Ectodermal cell (in vitro differentiated cells): ENCODE data around the gene KRT72.

Experiments used
- H3K27ac ChIP-seq: 2 replicates; pipeline ENCODE4 v1.7.0; 2013; ENCODE audit warnings: mild to moderate bottlenecking, low read depth, low read length; ENCODE audit not compliant: insufficient read depth, poor library complexity, severe bottlenecking
- H3K27me3 ChIP-seq: 2 replicates; pipeline ENCODE4 v1.7.0; 2013; ENCODE audit warnings: mild to moderate bottlenecking, low read length; ENCODE audit not compliant: insufficient read depth, control insufficient read depth, poor library complexity, severe bottlenecking
- H3K36me3 ChIP-seq: one replicate; pipeline ENCODE4 v1.7.0; 2013; ENCODE audit warnings: low read length; ENCODE audit not compliant: control insufficient read depth, insufficient read depth
- H3K4me1 ChIP-seq: one replicate; pipeline ENCODE4 v1.7.0; 2013; ENCODE audit warnings: low read length; ENCODE audit not compliant: control insufficient read depth, insufficient read depth
- H3K4me3 ChIP-seq: 2 replicates; pipeline ENCODE4 v1.7.0; 2013; ENCODE audit warnings: low read depth, low read length, control low read depth; ENCODE audit not compliant: insufficient read depth
- H3K9me3 ChIP-seq: 2 replicates; pipeline ENCODE4 v1.7.0; 2013; ENCODE audit warnings: mild to moderate bottlenecking, low read length, moderate library complexity; ENCODE audit not compliant: control insufficient read depth
- WGBS, 2 experiments: methylation state at CpG; one replicate each; pipeline ENCODE4 v1.1.7; 2013; ENCODE audit warnings: missing lambda C conversion rate in 2 of 2; 5-methylcytosine and 5-hydroxymethylcytosine counted together

The KRT72 gene

DNA sequence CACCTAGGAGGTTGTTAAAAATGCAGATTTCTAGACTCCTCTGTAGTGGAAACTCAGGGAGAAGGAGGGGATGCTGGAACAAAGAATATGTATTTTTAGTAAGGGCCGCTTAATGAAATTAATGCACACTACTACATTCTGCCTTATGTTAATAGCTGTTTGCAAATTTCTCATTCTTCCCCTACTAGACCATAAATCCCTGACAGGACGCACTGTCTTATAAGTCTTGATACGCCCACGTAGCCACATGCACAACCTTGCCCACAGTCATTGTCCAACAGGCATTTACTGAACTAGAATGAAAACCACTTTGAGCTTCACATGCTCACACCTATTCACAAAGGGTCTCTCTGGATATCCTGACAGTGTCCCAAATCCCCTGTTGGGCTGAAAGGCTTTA lies 40.2 kb upstream of the KRT72 start:
- no peaks in the 10 kb centered on the region for H3K36me3 ChIP-seq
- WGBS, 2 experiments, result 81 to 86% methylated on average over 4 of the region's 4 CpGs
- H3K27me3 ChIP-seq, result no peaks in the 10 kb centered on the region
- H3K9me3 ChIP-seq, result no peaks in the 10 kb centered on the region
- H3K27ac ChIP-seq, result no peak overlapping the region
- H3K4me1 ChIP-seq, result no peaks in the 10 kb centered on the region
- H3K4me3 ChIP-seq, result no peak overlapping the region

DNA sequence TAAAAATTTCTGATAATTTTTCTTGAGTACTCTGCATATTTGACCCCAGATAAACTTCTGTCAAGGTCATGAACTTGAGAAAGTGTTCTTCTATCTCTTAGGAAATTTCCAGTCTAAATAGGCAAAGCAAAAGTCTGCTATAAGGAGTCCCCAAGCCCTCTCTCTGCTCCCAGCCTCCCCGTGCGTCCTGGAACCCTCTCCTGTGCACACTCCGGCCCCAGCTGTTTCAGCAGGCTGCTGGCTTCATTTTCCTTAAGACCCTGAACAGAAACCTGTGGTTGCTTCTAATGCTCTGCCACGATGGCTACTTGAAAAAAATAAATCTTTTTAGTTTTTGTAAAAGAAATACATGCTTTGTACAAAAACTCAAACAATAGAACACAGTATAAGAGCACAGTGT lies 36.0 kb upstream of the KRT72 start:
- Histone ChIP-seq H3K9me3 (no peaks in the 10 kb centered on the region), H3K27me3 (no peaks in the 10 kb centered on the region), H3K4me1 (no peaks in the 10 kb centered on the region), H3K4me3 (no peak overlapping the region), H3K27ac (no peak overlapping the region), H3K36me3 (no peaks in the 10 kb centered on the region)
- 88 to 89% methylated on average over 4 of the region's 4 CpGs for WGBS, 2 experiments

DNA sequence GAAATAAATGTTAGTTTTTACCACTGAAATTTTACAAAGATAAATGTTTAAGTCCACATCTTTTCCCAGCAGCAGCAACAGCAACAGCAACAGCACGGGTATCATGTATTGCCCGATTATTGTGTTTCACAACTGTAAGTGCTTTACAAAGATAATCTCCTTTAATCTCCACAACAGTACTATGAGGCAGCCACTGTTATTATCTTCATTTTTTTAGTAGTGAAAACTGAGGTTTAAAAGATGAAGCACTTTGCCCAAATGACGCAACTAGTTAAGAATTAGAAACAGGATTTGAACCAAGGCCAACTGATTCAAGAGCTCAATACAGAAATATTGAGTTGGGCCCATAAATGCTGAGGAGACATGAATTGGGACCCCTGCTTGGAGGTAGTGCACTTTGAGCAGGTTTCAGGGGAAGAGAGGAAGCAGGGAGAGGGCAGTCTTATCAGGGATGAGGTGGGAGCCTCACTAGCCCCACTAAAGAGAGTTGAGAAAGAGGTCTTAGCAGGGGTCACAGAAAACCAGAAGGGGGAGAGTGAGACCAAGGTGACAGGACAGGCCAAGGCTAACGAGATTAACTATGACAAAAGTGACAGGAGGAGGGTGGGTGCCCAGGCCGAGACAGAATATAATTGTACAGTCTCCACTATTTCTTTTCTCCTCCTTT lies 35.5 kb upstream of the KRT72 start:
- 91 to 96% methylated on average over 5 of the region's 5 CpGs for WGBS, 2 experiments
- no peaks in the 10 kb centered on the region for H3K9me3 ChIP-seq
- no peak overlapping the region for H3K4me3 ChIP-seq
- no peak overlapping the region for H3K27ac ChIP-seq
- H3K27me3 ChIP-seq, result no peaks in the 10 kb centered on the region
- H3K36me3 ChIP-seq, result no peaks in the 10 kb centered on the region
- no peaks in the 10 kb centered on the region for H3K4me1 ChIP-seq

DNA sequence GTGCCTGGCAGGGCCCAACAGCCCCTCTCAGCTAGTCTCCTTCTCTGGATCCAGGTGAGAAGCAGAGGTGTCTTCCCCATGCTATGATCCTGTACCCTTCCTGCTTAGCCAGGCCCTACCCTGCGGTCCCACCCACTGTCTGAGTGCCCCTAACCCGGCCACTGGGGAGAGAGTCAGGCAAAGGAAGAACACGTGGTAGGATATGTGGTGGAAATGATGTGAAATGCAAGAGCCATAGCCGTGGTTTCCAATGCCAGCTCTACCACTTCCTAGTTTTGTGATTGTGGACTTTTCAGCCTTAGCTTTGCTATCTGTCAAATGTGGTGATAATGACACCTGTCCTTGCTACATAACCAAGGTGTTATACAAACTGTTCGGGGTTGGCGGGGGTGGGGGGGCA lies 34.9 kb upstream of the KRT72 start:
- Histone ChIP-seq H3K9me3 (no peaks in the 10 kb centered on the region), H3K4me3 (no peak overlapping the region), H3K4me1 (no peaks in the 10 kb centered on the region), H3K27ac (no peak overlapping the region), H3K27me3 (no peaks in the 10 kb centered on the region), H3K36me3 (no peaks in the 10 kb centered on the region)
- 90 to 97% methylated on average over 4 of the region's 6 CpGs for WGBS, 2 experiments

DNA sequence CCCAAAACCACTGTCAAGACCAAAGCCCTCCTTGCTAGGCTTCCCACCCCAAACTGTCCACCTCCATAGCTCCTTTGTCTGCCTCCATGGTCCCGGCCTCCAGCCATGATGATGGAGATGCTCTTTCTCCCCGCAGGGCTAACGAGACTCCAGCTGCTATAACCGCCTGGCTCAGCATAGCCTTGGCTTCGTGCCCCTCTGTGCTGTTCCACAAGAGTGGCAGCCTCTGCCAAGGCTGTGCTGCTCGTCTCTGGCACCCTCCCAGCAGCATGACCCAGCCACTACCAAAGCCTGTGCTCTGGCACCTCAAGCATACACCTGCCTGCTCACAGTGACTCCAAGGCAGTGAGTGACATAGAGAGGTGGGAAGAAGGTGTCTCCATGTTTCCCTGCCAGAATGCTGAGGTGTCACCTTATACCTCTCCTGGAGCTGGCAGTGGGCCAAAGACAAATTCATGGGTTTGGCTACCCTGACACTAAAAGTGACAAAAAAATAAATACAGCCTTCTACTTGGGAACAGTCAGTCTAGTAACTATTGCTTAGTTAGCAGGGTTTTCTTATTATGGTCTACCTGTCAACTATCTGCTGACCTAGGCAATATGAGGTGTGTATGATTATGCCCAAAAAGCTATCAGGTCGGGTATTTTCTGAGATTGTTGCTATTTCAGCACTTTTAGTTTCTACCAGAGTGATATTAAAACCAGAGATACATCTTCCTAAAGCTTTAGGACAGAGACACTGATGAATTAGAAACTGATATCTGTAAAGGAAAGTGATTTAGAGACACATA lies 33.2 kb upstream of the KRT72 start:
- Histone ChIP-seq H3K36me3 (no peaks in the 10 kb centered on the region), H3K4me3 (no peak overlapping the region), H3K9me3 (no peaks in the 10 kb centered on the region), H3K27me3 (no peaks in the 10 kb centered on the region), H3K27ac (no peak overlapping the region), H3K4me1 (no peaks in the 10 kb centered on the region)
- WGBS, 2 experiments, result 79 to 81% methylated on average over 7 of the region's 7 CpGs

DNA sequence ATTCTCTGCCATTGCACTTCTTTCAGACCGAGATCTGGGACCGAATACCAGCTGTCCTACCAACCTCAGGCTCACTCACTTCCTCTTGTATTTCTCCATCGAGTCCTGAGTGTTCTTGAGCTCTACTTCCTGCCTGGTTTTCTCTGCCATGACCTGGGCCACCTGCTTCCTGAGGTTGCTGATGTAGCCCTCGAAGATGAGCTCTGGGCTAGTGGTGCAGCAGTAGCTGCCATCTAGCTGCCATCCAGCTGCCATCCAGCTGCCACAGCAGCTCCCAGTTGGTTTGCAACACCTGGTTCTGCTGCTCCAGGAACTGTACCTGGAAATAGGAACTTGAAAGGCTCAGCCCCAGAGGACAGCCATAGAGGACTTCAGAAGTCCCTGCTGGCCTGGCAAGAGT lies 32.1 kb upstream of the KRT72 start:
- no peaks in the 10 kb centered on the region for H3K4me1 ChIP-seq
- H3K36me3 ChIP-seq, result no peaks in the 10 kb centered on the region
- no peaks in the 10 kb centered on the region for H3K27me3 ChIP-seq
- WGBS, 2 experiments, result 86 to 89% methylated on average over 4 of the region's 4 CpGs
- no peak overlapping the region for H3K4me3 ChIP-seq
- H3K27ac ChIP-seq, result no peak overlapping the region
- H3K9me3 ChIP-seq, result no peaks in the 10 kb centered on the region

DNA sequence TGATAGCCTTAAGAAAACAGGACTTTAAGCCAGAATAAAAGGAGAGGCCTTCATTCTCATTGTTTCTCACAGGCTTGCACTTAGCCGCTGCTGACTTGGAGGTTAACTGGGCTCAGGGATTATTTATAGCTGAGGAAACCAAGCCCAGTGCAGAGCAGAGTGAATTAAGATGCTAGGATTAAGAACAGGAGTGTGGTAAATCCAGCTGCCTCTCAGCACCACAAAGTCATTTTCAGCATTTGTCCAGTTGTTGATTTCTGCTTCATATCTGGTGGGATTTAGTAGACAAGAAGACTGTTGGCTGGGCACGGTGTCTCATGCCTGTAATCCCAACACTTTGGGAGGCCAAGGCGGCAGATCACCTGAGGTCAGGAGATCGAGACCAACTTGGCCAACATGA lies 31.4 kb upstream of the KRT72 start:
- no peaks in the 10 kb centered on the region for H3K4me1 ChIP-seq
- H3K9me3 ChIP-seq, result no peaks in the 10 kb centered on the region
- no peaks in the 10 kb centered on the region for H3K27me3 ChIP-seq
- no peaks in the 10 kb centered on the region for H3K36me3 ChIP-seq
- 92 to 93% methylated on average over 4 of the region's 4 CpGs for WGBS, 2 experiments
- no peak overlapping the region for H3K27ac ChIP-seq
- H3K4me3 ChIP-seq, result no peak overlapping the region

DNA sequence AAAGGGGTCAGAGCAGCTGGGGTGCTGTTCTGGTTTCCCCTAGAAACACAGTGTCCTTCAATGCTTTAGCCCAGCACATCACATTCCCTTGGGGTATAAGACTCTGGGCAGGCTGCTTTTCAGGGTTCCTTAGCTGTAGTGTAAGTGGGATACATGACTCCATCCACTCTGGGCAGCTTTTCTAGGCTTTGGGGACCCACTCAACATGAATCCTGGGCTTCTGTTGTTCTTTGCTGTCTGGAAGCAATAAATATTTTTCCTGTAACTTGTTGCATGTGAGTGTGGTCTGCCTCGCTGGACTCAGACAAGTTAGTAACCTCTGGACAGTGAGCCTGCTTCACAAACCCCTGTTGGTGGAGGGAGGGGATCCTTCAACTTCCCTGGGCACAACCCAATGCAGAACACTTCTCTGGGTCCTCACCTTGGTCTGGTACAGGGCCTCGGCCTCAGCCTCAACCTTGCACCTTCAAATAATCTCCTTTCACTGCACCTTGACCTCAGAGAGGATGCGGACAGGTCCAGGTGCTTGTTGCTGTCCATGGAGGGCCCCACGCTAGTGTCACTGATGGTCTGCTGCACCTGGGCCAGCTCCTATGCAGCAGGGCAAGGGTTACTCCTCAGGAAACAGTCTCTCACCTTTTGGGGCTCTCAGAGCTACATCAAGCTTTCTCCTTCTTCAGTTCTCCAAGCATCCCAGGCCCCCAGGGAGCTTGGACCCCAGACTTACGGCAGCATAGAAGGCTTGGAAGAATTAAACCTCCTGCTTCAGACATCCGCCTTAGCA lies 30.6 kb upstream of the KRT72 start:
- 93% methylated on average over 6 of the region's 6 CpGs for WGBS, 2 experiments
- H3K36me3 ChIP-seq, result no peaks in the 10 kb centered on the region
- H3K9me3 ChIP-seq, result no peaks in the 10 kb centered on the region
- no peaks in the 10 kb centered on the region for H3K4me1 ChIP-seq
- no peak overlapping the region for H3K4me3 ChIP-seq
- H3K27ac ChIP-seq, result no peak overlapping the region
- H3K27me3 ChIP-seq, result no peaks in the 10 kb centered on the region

DNA sequence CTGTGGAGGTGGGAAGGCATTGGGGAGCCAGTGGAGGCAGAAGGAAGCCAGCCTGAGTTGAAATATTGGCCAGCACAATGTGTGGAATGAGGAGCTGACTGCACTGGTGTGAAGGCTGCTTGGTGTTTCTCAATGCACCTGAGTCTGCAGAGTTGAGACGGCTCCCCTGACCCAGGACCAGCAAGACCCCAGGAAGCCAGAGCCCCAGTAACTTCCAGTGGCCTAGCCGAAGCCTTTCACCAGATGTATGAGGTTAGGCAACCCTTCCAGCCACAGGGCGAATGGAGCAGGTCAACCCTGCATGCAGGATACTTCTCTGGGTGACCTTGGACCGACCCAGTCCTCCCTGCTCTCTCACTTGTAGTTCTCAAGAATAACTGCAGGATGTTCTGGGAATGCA lies 30.0 kb upstream of the KRT72 start:
- Histone ChIP-seq H3K9me3 (no peaks in the 10 kb centered on the region), H3K36me3 (no peaks in the 10 kb centered on the region), H3K27me3 (no peaks in the 10 kb centered on the region), H3K4me1 (no peaks in the 10 kb centered on the region), H3K4me3 (no peak overlapping the region), H3K27ac (no peak overlapping the region)
- 68 to 71% methylated on average over 4 of the region's 4 CpGs for WGBS, 2 experiments

DNA sequence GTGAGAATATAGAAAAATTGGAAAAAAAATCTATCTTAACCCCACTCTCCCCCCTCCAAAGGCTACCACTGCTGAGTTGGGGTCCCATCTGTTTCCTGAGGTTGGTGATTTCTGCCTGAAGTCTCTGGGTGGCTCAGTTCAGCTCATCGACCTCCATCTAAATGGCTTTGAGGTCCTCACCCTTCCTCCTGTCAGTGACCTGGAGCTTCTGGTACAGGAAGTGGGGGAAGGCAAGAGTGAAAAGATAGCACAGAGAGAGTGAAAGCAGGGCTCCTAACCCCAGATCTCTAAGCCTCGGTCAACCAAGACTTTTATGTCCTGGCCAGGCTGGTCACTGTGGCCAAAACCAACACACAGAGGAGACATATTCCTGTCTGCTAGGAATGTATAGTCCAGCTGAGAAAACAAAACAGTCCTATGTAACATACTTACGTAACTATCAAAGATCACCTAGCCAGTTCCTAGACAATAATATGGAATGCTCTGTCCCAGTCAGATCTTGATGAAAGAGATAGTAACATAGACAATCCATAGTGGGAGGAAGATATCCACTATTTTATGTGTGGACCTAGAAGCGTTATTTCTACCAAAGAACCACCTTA lies 29.4 kb upstream of the KRT72 start:
- Histone ChIP-seq H3K9me3 (no peaks in the 10 kb centered on the region), H3K27ac (no peak overlapping the region), H3K36me3 (no peaks in the 10 kb centered on the region), H3K4me1 (no peaks in the 10 kb centered on the region), H3K27me3 (no peaks in the 10 kb centered on the region), H3K4me3 (no peak overlapping the region)
- WGBS, 2 experiments, result 82 to 87% methylated on average over 3 to 4 of the region's 4 CpGs
